B cell (primary cell): ENCODE measurements around the gene CAT.

Experiments
- CTCF ChIP-seq: fragments of 200-600 bp; IDR thresholded peaks from one replicate; pipeline ENCODE4 v1.8.0; 2022; ENCODE audit warnings: antibody characterized with exemption, mild to moderate bottlenecking
- EZH2 ChIP-seq: IDR thresholded peaks from 2 replicates; pipeline ENCODE4 v1.6.1; 2012; ENCODE audit warnings: borderline replicate concordance, low read depth, mild to moderate bottlenecking, moderate library complexity, low read length; ENCODE audit not compliant: insufficient read depth, poor library complexity, severe bottlenecking

GRCh38 chr11:34425867-34426266 is 12.9 kb upstream of the CAT start:
- TF ChIP-seq CTCF (no peak), EZH2 (no peak)
